Erythroblast (primary cell): ENCODE data around the gene ECD.

Experiments
- GATA1 ChIP-seq: IDR thresholded peaks from 2 replicates; pipeline ENCODE4 v1.6.1; 2011; ENCODE audit warnings: low read depth, mild to moderate bottlenecking, control low read depth, low read length, moderate library complexity
- POLR2A ChIP-seq: IDR thresholded peaks from 2 replicates; pipeline ENCODE4 v1.6.1; 2011; ENCODE audit warnings: mild to moderate bottlenecking, low read length

GRCh38 chr10:73097305-73097670 is 70.5 kb downstream of the ECD start:
- TF ChIP-seq POLR2A, result no peak
- no peak for TF ChIP-seq GATA1
